ENCODE measurements around the gene CEP63. TPM values are rescaled to one million over a fixed set of nuclear protein-coding genes. Genes with fewer than 3 reads are reported as not detected.

Gene CEP63
- polyA plus RNA-seq, 1 donor from 2014 or later, result 14.1 TPM

- H3K9me3 ChIP-seq (ENCODE audit: low read length), result no peaks in the 10 kb centered on the region
- H3K9me2 ChIP-seq (ENCODE audit: insufficient read depth, low read length), result no peaks in the 10 kb centered on the region
- no peak overlapping the region for H3K27ac ChIP-seq (ENCODE audit: low read length)
- H2AFZ ChIP-seq (ENCODE audit: low read depth, low read length), result no peak overlapping the region
- no peak for TF ChIP-seq RAD21 (conservative IDR thresholded peaks at IDR 0.05)
- no peak for TF ChIP-seq EP300 (conservative IDR thresholded peaks at IDR 0.05; ENCODE audit: poor library complexity, severe bottlenecking)
- no peak for TF ChIP-seq MXI1 (conservative IDR thresholded peaks at IDR 0.05; ENCODE audit: poor library complexity, severe bottlenecking)
- no peak for TF ChIP-seq POLR2AphosphoS5 (IDR thresholded peaks at IDR 0.05)
- no peak for TF ChIP-seq SMC3 (conservative IDR thresholded peaks at IDR 0.05; ENCODE audit: poor library complexity)
- no peaks in the 10 kb centered on the region for H3F3A ChIP-seq (ENCODE audit: insufficient read depth, low read length, poor library complexity, severe bottlenecking)
- no peaks in the 10 kb centered on the region for H3K27me3 ChIP-seq (ENCODE audit: insufficient read depth, low read depth, low read length)
- H3K36me3 ChIP-seq (ENCODE audit: insufficient read depth, low read length), result no peaks in the 10 kb centered on the region
- H3K4me2 ChIP-seq (ENCODE audit: low read length), result no peak overlapping the region
- no peaks in the 10 kb centered on the region for H3K79me2 ChIP-seq (replicated peaks; ENCODE audit: insufficient read depth, low read length)
- H3K4me3 ChIP-seq (ENCODE audit: low read length), result no peak overlapping the region
- H3K9ac ChIP-seq (ENCODE audit: low read length), result no peak overlapping the region
- H4K20me1 ChIP-seq (ENCODE audit: insufficient read depth), result no peaks in the 10 kb centered on the region
Measured at GRCh38 chr3:134464689-134465365, 21.0 kb upstream of the CEP63 start.

- no peaks in the 10 kb centered on the region for H3K9me3 ChIP-seq (ENCODE audit: low read length)
- H4K20me1 ChIP-seq (ENCODE audit: insufficient read depth), result no peaks in the 10 kb centered on the region
- H3F3A ChIP-seq (ENCODE audit: insufficient read depth, low read length, poor library complexity, severe bottlenecking), result no peaks in the 10 kb centered on the region
- no peak overlapping the region for H3K9ac ChIP-seq (ENCODE audit: low read length)
- H3K27me3 ChIP-seq (ENCODE audit: insufficient read depth, low read depth, low read length), result no peaks in the 10 kb centered on the region
- H3K9me2 ChIP-seq (ENCODE audit: insufficient read depth, low read length), result no peaks in the 10 kb centered on the region
- no peaks in the 10 kb centered on the region for H3K79me2 ChIP-seq (replicated peaks; ENCODE audit: insufficient read depth, low read length)
- H2AFZ ChIP-seq (ENCODE audit: low read depth, low read length), result no peak overlapping the region
- H3K4me3 ChIP-seq (ENCODE audit: low read length), result no peak overlapping the region
- H3K36me3 ChIP-seq (ENCODE audit: insufficient read depth, low read length), result no peaks in the 10 kb centered on the region
- H3K4me2 ChIP-seq (ENCODE audit: low read length), result no peak overlapping the region
- no peak for TF ChIP-seq EZH2 (IDR thresholded peaks at IDR 0.05; ENCODE audit: borderline replicate concordance, insufficient read depth, low read length, poor library complexity, severe bottlenecking)
- no peak for TF ChIP-seq CTCF (IDR thresholded peaks at IDR 0.05; ENCODE audit: poor library complexity, severe bottlenecking)
- TF ChIP-seq MXI1 (conservative IDR thresholded peaks at IDR 0.05; ENCODE audit: poor library complexity, severe bottlenecking), result no peak
- TF ChIP-seq POLR2AphosphoS5 (IDR thresholded peaks at IDR 0.05), result no peak
- H3K27ac ChIP-seq (ENCODE audit: low read length), result no peak overlapping the region
Measured at GRCh38 chr3:134466331-134466730, 19.5 kb upstream of the CEP63 start.

GRCh38 chr3:134468519-134468918 is 17.3 kb upstream of the CEP63 start:
- Histone ChIP-seq H3K36me3 (ENCODE audit: insufficient read depth, low read length) (no peaks in the 10 kb centered on the region), H3F3A (ENCODE audit: insufficient read depth, low read length, poor library complexity, severe bottlenecking) (no peaks in the 10 kb centered on the region), H4K20me1 (ENCODE audit: insufficient read depth) (no peaks in the 10 kb centered on the region), H3K9me2 (ENCODE audit: insufficient read depth, low read length) (no peaks in the 10 kb centered on the region), H3K27me3 (ENCODE audit: insufficient read depth, low read depth, low read length) (no peaks in the 10 kb centered on the region), H3K4me3 (ENCODE audit: low read length) (no peak overlapping the region), H3K9me3 (ENCODE audit: low read length) (no peaks in the 10 kb centered on the region), H2AFZ (ENCODE audit: low read depth, low read length) (no peak overlapping the region), H3K27ac (ENCODE audit: low read length) (no peak overlapping the region), H3K79me2 (replicated peaks; ENCODE audit: insufficient read depth, low read length) (no peaks in the 10 kb centered on the region), H3K4me2 (ENCODE audit: low read length) (no peak overlapping the region), H3K9ac (ENCODE audit: low read length) (no peak overlapping the region)
- no peak for TF ChIP-seq RAD21 (conservative IDR thresholded peaks at IDR 0.05)
- no peak for TF ChIP-seq EP300 (conservative IDR thresholded peaks at IDR 0.05; ENCODE audit: poor library complexity, severe bottlenecking)
- no peak for TF ChIP-seq SMC3 (conservative IDR thresholded peaks at IDR 0.05; ENCODE audit: poor library complexity)
- no peak for TF ChIP-seq MXI1 (conservative IDR thresholded peaks at IDR 0.05; ENCODE audit: poor library complexity, severe bottlenecking)
- no peak for TF ChIP-seq EZH2 (IDR thresholded peaks at IDR 0.05; ENCODE audit: borderline replicate concordance, insufficient read depth, low read length, poor library complexity, severe bottlenecking)
